Body of pancreas (tissue), 4 donors: ENCODE data around the gene ADAMTS2.

Source experiments
- CTCF ChIP-seq, 7 experiments: fragments of 450-650 bp in 4 of 7; fragments of 200-600 bp in 3 of 7; sonication (generic) in 3 of 7; IDR thresholded peaks; one replicate each; pipeline ENCODE4 v1.5.1; 2016 to 2019; ENCODE audit warnings: antibody characterized with exemption in 7 of 7
- POLR2A ChIP-seq, 3 donors: fragments of 450-650 bp; IDR thresholded peaks; one replicate each; pipeline ENCODE4 v1.6.1; 2016; ENCODE audit warnings: antibody characterized with exemption in 3 of 3, mild to moderate bottlenecking in 2 of 3

GRCh38 chr5:179256328-179257175 lies 88.7 kb downstream of the ADAMTS2 start:
- no peak for TF ChIP-seq CTCF (IDR thresholded peaks at IDR 0.05)
- no peak for TF ChIP-seq POLR2A (IDR thresholded peaks at IDR 0.05)
